ENCODE measurements around the gene SHMT1.
"Not testable (repeated sequence)": the region's sequence is repeated elsewhere in the genome, so short reads cannot be mapped to it uniquely, and the experiment has no call there.

DNA sequence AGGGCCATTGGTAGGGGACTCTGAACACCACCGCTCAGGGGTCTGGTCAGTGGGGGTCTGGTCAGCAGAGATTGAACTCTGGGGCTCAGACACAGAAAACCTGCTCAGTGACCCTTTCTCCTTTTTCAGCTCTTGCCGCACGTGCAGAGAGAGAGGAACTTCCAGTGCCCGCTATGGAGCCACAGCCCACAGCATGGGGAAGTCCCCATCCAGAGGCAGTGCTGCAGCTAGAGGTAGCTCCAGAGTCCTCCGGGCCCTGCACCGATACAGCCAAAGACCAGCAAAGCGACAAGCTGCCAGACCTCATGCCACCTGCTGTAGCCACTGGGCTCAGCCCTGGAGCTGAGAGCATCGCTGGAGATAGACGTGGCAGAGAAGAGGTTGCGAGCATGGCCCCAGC lies 25.4 kb upstream of the SHMT1 start:
- TF ChIP-seq, protein P1, sequence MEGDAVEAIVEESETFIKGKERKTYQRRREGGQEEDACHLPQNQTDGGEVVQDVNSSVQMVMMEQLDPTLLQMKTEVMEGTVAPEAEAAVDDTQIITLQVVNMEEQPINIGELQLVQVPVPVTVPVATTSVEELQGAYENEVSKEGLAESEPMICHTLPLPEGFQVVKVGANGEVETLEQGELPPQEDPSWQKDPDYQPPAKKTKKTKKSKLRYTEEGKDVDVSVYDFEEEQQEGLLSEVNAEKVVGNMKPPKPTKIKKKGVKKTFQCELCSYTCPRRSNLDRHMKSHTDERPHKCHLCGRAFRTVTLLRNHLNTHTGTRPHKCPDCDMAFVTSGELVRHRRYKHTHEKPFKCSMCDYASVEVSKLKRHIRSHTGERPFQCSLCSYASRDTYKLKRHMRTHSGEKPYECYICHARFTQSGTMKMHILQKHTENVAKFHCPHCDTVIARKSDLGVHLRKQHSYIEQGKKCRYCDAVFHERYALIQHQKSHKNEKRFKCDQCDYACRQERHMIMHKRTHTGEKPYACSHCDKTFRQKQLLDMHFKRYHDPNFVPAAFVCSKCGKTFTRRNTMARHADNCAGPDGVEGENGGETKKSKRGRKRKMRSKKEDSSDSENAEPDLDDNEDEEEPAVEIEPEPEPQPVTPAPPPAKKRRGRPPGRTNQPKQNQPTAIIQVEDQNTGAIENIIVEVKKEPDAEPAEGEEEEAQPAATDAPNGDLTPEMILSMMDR (IDR thresholded peaks at IDR 0.05 in 4 of 5, conservative IDR thresholded peaks at IDR 0.05 in 1 of 5), result not testable (repeated sequence)
- not testable (repeated sequence) for TF ChIP-seq POLR2A (IDR thresholded peaks at IDR 0.05)
